ENCODE results near the gene PAX6. TPM values are rescaled to one million over a fixed set of nuclear protein-coding genes. Genes with fewer than 3 reads are reported as not detected.

The PAX6 gene
- total RNA-seq, 1 experiment from 2014 or later: 0.43 TPM

DNA sequence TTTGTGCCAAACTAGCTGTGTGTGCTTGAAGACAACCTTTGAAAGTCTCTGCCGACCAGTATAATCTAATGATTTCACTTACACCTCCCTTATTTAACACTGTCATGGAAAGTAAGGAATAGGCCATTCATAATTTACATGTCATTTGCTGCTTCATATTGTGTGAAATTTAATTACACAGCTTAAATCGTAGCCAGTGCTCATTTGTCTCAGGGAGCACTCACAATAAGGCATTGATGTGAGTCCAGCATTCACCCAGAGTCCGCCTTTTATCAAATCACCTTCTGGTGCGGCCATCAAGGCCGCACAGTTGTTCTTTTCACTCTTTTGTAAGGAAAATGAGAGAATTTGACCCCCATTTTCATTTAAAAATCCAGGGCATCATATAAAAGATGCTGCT, 46.9 kb downstream of the PAX6 start:
- intact Hi-C loops (cut with micrococcal nuclease; ENCODE audit: unreplicated experiment): no loop called here

GRCh38 chr11:31763296-31763695, 47.8 kb downstream of the PAX6 start:
- H3K9me3 ChIP-seq: no peaks in the 10 kb centered on the region
- no peak for DNase-seq
- Mint-ChIP-seq H3K27ac (ENCODE audit: unreplicated experiment) (no peak overlapping the region), H3K4me1 (ENCODE audit: low read depth, unreplicated experiment) (no peaks in the 10 kb centered on the region), H3K36me3 (ENCODE audit: insufficient read depth, unreplicated experiment) (no peaks in the 10 kb centered on the region), H3K9me3 (ENCODE audit: unreplicated experiment) (no peaks in the 10 kb centered on the region), H3K4me3 (ENCODE audit: unreplicated experiment) (no peak overlapping the region), H3K27me3 (ENCODE audit: insufficient read depth, unreplicated experiment) (no peaks in the 10 kb centered on the region)
- intact Hi-C loops (cut with micrococcal nuclease; ENCODE audit: unreplicated experiment): no loop called here
- no peaks in the 10 kb centered on the region for H3K36me3 ChIP-seq (ENCODE audit: control insufficient read depth, insufficient read depth, low read length)
- no TSS peak for BruUV-seq (replicated peaks)
- POLR2A ChIA-PET: no interaction called here
- CTCF ChIA-PET: no interaction called here
- no peaks in the 10 kb centered on the region for H3K27me3 ChIP-seq (replicated peaks; ENCODE audit: control insufficient read depth, insufficient read depth, low read length)
- no peak for TF ChIP-seq CTCF (IDR thresholded peaks at IDR 0.05; ENCODE audit: insufficient read depth in 1 of 2, low read depth in 1 of 2, low read length in 1 of 2, severe bottlenecking in 1 of 2, unreplicated experiment in 1 of 2)
- H3K4me1 ChIP-seq: no peaks in the 10 kb centered on the region
- H3K4me3 ChIP-seq (ENCODE audit: low read depth, low read length): no peak overlapping the region

More for the DNA sequence above, 46.9 kb downstream of the PAX6 start:
- Histone ChIP-seq H3K4me3 (ENCODE audit: low read depth, low read length) (no peak overlapping the region), H3K9me3 (no peaks in the 10 kb centered on the region), H3K36me3 (ENCODE audit: control insufficient read depth, insufficient read depth, low read length) (no peaks in the 10 kb centered on the region), H3K4me1 (no peaks in the 10 kb centered on the region), H3K27me3 (replicated peaks; ENCODE audit: control insufficient read depth, insufficient read depth, low read length) (no peaks in the 10 kb centered on the region)
- Mint-ChIP-seq H3K27ac (ENCODE audit: unreplicated experiment) (no peak overlapping the region), H3K4me3 (ENCODE audit: unreplicated experiment) (no peak overlapping the region), H3K4me1 (ENCODE audit: low read depth, unreplicated experiment) (no peaks in the 10 kb centered on the region), H3K36me3 (ENCODE audit: insufficient read depth, unreplicated experiment) (no peaks in the 10 kb centered on the region), H3K27me3 (ENCODE audit: insufficient read depth, unreplicated experiment) (no peaks in the 10 kb centered on the region), H3K9me3 (ENCODE audit: unreplicated experiment) (no peaks in the 10 kb centered on the region)
- DNase-seq: no peak
- BruUV-seq (replicated peaks): no TSS peak
- ChIA-PET CTCF (no interaction called here), POLR2A (interaction anchor here (0.7 kb wide), 1 partner anchor 999 kb away, joined by 4 read pairs; no protein-coding TSS in a partner anchor)
- no peak for TF ChIP-seq CTCF (IDR thresholded peaks at IDR 0.05; ENCODE audit: insufficient read depth in 1 of 2, low read depth in 1 of 2, low read length in 1 of 2, severe bottlenecking in 1 of 2, unreplicated experiment in 1 of 2)

- ChIA-PET CTCF (no interaction called here), POLR2A (no interaction called here)
- Mint-ChIP-seq H3K27ac (ENCODE audit: unreplicated experiment) (no peak overlapping the region), H3K4me3 (ENCODE audit: unreplicated experiment) (no peak overlapping the region), H3K9me3 (ENCODE audit: unreplicated experiment) (no peaks in the 10 kb centered on the region), H3K4me1 (ENCODE audit: low read depth, unreplicated experiment) (no peaks in the 10 kb centered on the region), H3K36me3 (ENCODE audit: insufficient read depth, unreplicated experiment) (no peaks in the 10 kb centered on the region), H3K27me3 (ENCODE audit: insufficient read depth, unreplicated experiment) (no peaks in the 10 kb centered on the region)
- H3K9me3 ChIP-seq: no peaks in the 10 kb centered on the region
- no peak overlapping the region for H3K4me3 ChIP-seq (ENCODE audit: low read depth, low read length)
- no TSS peak for BruUV-seq (replicated peaks)
- TF ChIP-seq CTCF (IDR thresholded peaks at IDR 0.05; ENCODE audit: insufficient read depth in 1 of 2, low read depth in 1 of 2, low read length in 1 of 2, severe bottlenecking in 1 of 2, unreplicated experiment in 1 of 2): no peak
- DNase-seq: no peak
- H3K4me1 ChIP-seq: no peaks in the 10 kb centered on the region
- intact Hi-C loops (cut with micrococcal nuclease; ENCODE audit: unreplicated experiment): no loop called here
- H3K36me3 ChIP-seq (ENCODE audit: control insufficient read depth, insufficient read depth, low read length): no peaks in the 10 kb centered on the region
- no peaks in the 10 kb centered on the region for H3K27me3 ChIP-seq (replicated peaks; ENCODE audit: control insufficient read depth, insufficient read depth, low read length)
Observed at GRCh38 chr11:31761636-31762035, 49.5 kb downstream of the PAX6 start.
